GM15510 (cell line): Measurements from ENCODE around the gene C18orf63.

Experiments used
- POLR2A ChIP-seq: IDR thresholded peaks from 3 replicates; pipeline ENCODE4 v1.6.1; 2011; ENCODE audit warnings: borderline replicate concordance; ENCODE audit not compliant: insufficient read length; ENCODE audit errors: extremely low read depth

The C18orf63 gene

DNA sequence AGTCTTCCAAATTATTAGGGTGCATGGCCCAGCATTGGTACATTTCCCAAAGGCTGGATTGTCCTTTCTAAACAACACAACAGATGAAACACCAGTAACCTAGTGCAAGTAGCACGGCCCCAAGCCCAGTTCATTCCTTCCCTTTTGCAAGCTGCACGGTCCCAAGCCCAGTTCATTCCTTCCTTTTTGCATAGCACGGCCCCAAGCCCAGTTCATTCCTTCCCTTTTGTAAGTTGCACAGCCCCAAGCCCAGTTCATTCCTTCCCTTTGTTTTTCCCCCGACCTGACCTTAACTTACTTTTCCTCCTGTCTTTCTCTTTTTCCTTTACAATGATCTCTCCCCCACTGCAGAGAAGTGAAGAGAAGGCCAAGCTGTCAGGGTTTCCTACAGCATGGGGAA is 60.9 kb downstream of the C18orf63 start:
- TF ChIP-seq POLR2A, result no peak

DNA sequence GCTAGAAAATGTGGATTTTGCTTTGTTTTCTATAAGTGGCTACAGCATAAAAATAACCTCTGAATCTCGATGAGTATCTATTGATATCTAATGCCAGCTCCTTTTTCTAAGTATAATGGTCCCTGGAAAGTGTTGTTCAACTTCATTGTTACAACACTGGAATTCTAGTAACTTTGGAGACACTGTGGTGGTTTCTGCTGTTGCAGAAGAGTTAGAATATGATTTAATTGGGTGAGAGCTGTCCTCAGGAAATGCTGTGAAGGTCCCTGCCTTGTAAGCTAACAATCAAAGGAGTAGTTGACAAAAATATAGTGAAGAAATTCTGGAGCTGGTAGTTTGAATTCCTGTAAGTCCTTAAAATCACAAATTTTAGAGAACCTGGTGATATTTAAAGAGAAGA is 62.1 kb downstream of the C18orf63 start:
- TF ChIP-seq POLR2A, result no peak

GRCh38 chr18:74378179-74378682 is 62.6 kb downstream of the C18orf63 start:
- no peak for TF ChIP-seq POLR2A

DNA sequence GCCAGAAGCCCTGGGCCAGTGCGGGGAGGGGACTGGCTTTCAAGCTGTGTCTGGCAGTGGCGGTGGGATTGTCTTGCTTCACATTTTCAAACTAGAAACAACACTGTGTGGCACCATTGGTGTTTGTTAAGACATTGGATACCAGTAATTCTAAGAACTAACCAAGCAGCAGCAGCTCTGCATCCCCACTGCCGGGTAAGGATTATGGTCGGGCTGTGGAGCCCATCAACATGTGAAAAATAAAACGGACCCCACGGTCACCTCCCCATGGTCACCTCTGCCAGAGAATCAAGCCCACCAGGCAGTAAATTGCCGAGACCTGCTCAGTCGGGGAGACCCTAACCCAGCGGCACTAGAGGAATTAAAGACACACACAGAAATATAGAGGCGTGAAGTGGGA is 65.3 kb downstream of the C18orf63 start:
- no peak for TF ChIP-seq POLR2A

- TF ChIP-seq POLR2A, result no peak
These were observed 66.1 kb downstream of the C18orf63 start for GRCh38 chr18:74381621-74382295.

DNA sequence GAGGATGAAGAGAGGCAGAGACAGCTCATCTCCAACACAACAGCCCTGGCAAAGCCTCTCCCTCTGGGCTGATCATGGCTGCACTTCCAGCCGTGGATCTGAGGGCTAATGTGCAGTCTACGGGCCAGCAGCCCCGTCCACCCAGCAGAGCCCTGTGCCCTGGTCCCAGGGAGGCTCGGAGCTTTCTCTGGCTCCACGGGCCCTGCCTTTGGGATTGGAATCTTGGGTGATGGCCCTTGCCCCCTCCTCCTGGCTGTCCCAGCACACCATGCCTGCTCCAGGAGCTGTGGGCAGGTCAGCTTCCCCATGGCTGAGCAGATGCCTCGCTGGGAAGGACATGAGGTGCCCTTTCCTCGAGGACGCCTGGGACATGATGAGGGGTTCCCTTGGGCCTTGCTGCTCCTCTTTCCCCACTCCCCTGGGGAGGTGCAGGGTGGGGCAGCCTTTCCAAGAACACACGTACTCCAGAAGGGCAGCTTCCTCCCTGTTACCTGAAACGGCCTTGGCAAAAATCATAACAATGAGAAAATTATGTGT is 66.9 kb downstream of the C18orf63 start:
- TF ChIP-seq POLR2A, result no peak

DNA sequence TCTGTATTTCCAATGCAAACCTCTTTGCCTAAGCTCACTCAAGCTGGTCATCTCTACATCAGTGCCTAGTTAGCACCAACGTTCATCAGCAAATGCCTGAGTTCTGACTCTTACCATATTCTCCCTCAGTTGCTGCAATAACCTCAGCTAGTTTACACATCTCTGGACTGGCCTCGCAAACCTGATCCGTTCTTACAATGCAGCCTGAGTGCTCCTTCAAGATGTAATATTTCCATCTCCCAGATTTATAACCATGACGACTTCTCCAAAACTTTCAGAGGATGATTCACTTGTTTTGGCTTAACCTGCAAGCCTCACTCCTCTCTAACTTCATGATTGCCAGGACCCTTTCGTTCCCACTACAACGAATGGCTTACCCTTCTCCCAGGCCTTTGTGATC is 71.7 kb downstream of the C18orf63 start:
- no peak for TF ChIP-seq POLR2A

DNA sequence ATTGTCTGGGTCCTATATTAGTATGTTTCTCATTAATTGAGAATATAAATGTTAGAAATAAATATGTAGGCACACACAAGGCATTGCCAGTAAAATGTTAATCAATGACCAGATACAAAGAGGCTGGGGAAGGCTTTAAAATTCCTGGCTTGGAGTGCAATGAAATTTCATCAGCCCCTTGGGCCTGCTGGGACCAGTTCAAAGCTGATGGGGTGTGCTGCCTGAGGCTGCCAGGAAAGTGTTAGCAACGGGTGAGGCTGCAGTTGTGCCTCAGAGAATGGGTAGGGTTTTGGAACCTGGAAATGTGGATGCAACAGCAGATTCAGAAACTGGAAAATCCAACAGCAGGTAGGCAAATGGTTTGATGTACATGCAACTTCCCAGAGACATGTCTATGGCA is 72.6 kb downstream of the C18orf63 start:
- TF ChIP-seq POLR2A, result no peak

- no peak for TF ChIP-seq POLR2A
These were observed 73.7 kb downstream of the C18orf63 start for GRCh38 chr18:74389171-74389927.

DNA sequence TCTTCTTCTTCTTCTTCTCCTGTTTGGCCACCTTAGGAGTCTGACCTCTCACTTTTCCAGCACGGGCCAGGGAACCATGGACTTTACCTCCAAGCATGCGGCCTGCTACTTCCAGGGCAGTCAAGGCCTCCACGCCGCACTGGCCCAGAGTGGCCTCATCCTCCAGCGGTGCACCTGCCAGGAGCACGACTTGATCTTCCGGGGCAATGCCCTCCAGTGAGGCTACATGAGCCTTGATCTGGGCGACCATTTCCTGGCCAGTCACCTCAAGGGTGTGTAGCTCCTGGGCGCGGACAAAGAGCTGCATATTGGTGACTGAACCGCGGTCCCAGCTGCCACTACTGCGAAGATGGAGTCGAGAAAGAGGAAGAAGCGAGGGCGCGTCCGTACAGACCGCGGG is 74.4 kb downstream of the C18orf63 start:
- TF ChIP-seq POLR2A, result no peak

DNA sequence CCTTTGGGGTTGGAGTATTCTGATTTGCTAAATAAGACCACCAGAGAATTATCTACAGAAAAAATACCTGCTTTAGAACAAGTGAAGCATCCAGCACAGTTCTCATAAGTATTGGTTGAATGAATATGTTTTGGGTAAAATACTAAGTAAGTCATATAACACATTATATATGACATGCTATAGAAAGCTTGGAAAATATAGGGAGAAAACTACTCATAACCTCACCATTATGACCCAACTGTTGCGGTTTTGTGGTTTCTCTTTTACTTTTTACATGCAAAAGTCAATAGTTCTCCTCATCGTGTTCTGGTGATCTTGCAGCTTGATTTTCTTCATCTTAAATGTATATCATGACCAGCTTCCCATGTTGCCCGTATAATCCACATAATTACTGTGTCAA is 75.3 kb downstream of the C18orf63 start:
- TF ChIP-seq POLR2A, result no peak

GRCh38 chr18:74392323-74392722 is 76.7 kb downstream of the C18orf63 start:
- no peak for TF ChIP-seq POLR2A

- no peak for TF ChIP-seq POLR2A
These were observed 79.4 kb downstream of the C18orf63 start for GRCh38 chr18:74395006-74395405.

GRCh38 chr18:74395648-74396154 is 80.1 kb downstream of the C18orf63 start:
- no peak for TF ChIP-seq POLR2A
